Measurements from ENCODE around the gene DPP9. TPM values are rescaled to one million over a fixed set of nuclear protein-coding genes. Genes with fewer than 3 reads are reported as not detected.

Gene DPP9
- total RNA-seq, 2 experiments from 2014 or later, result 89.0 to 92.1 TPM

GRCh38 chr19:4673726-4674125 is 49.9 kb downstream of the DPP9 start:
- POLR2A ChIA-PET, result interaction anchor here (0.7 kb wide), 3 partner anchors 46 to 118 kb away, joined by 3 to 8 read pairs (median 4); no protein-coding TSS in a partner anchor
- CTCF ChIA-PET, result interaction anchor here (0.5 to 0.7 kb wide), 2 partner anchors 315 to 464 kb away, joined by 3 read pairs; no protein-coding TSS in a partner anchor

- ChIA-PET POLR2A (interaction anchor here (0.7 kb wide), 3 partner anchors 45 to 119 kb away, joined by 3 to 8 read pairs (median 4); no protein-coding TSS in a partner anchor), CTCF (interaction anchor here (0.5 to 0.7 kb wide), 3 partner anchors 314 to 1696 kb away, joined by 3 read pairs; partner anchors contain the start of gene TLE6)
These were observed 50.4 kb downstream of the DPP9 start for GRCh38 chr19:4673216-4673615.

GRCh38 chr19:4671185-4671851 is 52.3 kb downstream of the DPP9 start:
- POLR2A ChIA-PET, result no interaction called here
- CTCF ChIA-PET, result no interaction called here

GRCh38 chr19:4669723-4670480 is 53.7 kb downstream of the DPP9 start, which contains the start of gene MYDGF:
Gene MYDGF (minus strand): TSS chr19:4670342. CDS start chr19:4670334, 8 bp downstream.
- ChIA-PET POLR2A (no interaction called here), CTCF (no interaction called here)

- ChIA-PET POLR2A (no interaction called here), CTCF (interaction anchor here (0.6 to 0.7 kb wide), 2 partner anchors 183 to 493 kb away, joined by 3 to 4 read pairs; no protein-coding TSS in a partner anchor)
These were observed 59.0 kb downstream of the DPP9 start for GRCh38 chr19:4664642-4665041.

- POLR2A ChIA-PET, result no interaction called here
These were observed 60.8 kb downstream of the DPP9 start for GRCh38 chr19:4662812-4663211.

GRCh38 chr19:4662020-4662695 is 61.5 kb downstream of the DPP9 start:
- POLR2A ChIA-PET, result no interaction called here
- CTCF ChIA-PET, result no interaction called here

More at GRCh38 chr19:4662812-4663211, 60.8 kb downstream of the DPP9 start:
- CTCF ChIA-PET, result no interaction called here

GRCh38 chr19:4660993-4661392 is 62.6 kb downstream of the DPP9 start:
- ChIA-PET POLR2A (no interaction called here), CTCF (no interaction called here)

GRCh38 chr19:4660181-4660791 is 63.4 kb downstream of the DPP9 start:
- ChIA-PET CTCF (no interaction called here), POLR2A (interaction anchor here (0.6 kb wide), 1 partner anchor 18 kb away, joined by 5 read pairs; no protein-coding TSS in a partner anchor)

- ChIA-PET POLR2A (no interaction called here), CTCF (no interaction called here)
These were observed 65.8 kb downstream of the DPP9 start for GRCh38 chr19:4657835-4658234.

GRCh38 chr19:4657262-4657661 is 66.4 kb downstream of the DPP9 start:
- ChIA-PET POLR2A (no interaction called here), CTCF (no interaction called here)

GRCh38 chr19:4656102-4656501 is 67.5 kb downstream of the DPP9 start:
- ChIA-PET CTCF (interaction anchor here (0.5 to 0.9 kb wide), 2 partner anchors 20 to 528 kb away, joined by 3 read pairs; no protein-coding TSS in a partner anchor), POLR2A (no interaction called here)

GRCh38 chr19:4654437-4655361 is 68.9 kb downstream of the DPP9 start:
- POLR2A ChIA-PET, result interaction anchor here (0.6 kb wide), 1 partner anchor 177 kb away, joined by 15 read pairs; no protein-coding TSS in a partner anchor
- CTCF ChIA-PET, result interaction anchor here (0.6 to 1.1 kb wide), 2 partner anchors 10 to 155 kb away, joined by 3 read pairs; no protein-coding TSS in a partner anchor

GRCh38 chr19:4653793-4654436 is 69.7 kb downstream of the DPP9 start:
- POLR2A ChIA-PET, result interaction anchor here (0.6 kb wide), 3 partner anchors 10 to 178 kb away, joined by 3 to 15 read pairs (median 4); no protein-coding TSS in a partner anchor
- CTCF ChIA-PET, result no interaction called here

- CTCF ChIA-PET, result interaction anchor here (0.7 kb wide), 1 partner anchor 127 kb away, joined by 3 read pairs; no protein-coding TSS in a partner anchor
- POLR2A ChIA-PET, result no interaction called here
These were observed 71.6 kb downstream of the DPP9 start for GRCh38 chr19:4652075-4652474.

GRCh38 chr19:4650159-4650558 is 73.5 kb downstream of the DPP9 start:
- CTCF ChIA-PET, result no interaction called here
- POLR2A ChIA-PET, result no interaction called here

GRCh38 chr19:4649392-4650047 is 74.1 kb downstream of the DPP9 start:
- CTCF ChIA-PET, result no interaction called here

More at GRCh38 chr19:4649392-4650047, 74.1 kb downstream of the DPP9 start:
- POLR2A ChIA-PET, result interaction anchor here (0.6 kb wide), 2 partner anchors 48 to 128 kb away, joined by 3 to 7 read pairs; no protein-coding TSS in a partner anchor

Data from activated CD8-positive, alpha-beta memory T cell treated with anti-CD3 and anti-CD28 coated beads for 36 hours (primary cell).